A673 (cell line): ENCODE results near the gene TMEM30B.

Experiments used
- EZH2 ChIP-seq: fragments of 200-600 bp; sonication (generic); IDR thresholded peaks from 2 replicates; pipeline ENCODE4 v1.6.1; 2017; ENCODE audit warnings: borderline replicate concordance, low read depth, mild to moderate bottlenecking, mixed read lengths, antibody characterized with exemption, low read length; ENCODE audit not compliant: poor library complexity, severe bottlenecking
- TF ChIP-seq, protein P1 (sequence below): fragments of 300-800, 200-600 bp; sonication (generic); conservative IDR thresholded peaks from 2 replicates; pipeline ENCODE4 v1.5.1; 2017; ENCODE audit warnings: low read depth, mild to moderate bottlenecking, antibody characterized with exemption, low read length, moderate library complexity, mixed read lengths

DNA sequence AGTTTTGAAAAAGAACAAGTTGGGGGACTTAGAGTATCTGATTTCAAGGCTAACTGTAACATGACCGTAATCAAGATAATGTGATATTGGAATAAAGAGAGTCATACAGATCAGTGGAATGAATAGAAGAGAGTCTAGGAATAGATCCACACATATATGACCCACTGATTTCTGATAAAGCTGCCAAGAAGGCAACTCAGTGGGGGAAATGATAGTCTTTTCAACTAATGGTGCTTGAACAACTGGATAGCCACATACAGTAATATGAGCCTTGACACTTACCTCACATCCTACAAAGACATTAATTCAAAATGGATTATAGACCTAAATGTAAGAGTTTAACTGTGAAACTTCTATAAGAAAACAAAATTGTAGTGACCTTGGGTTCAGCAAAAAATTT is 44.0 kb upstream of the TMEM30B start:
- TF ChIP-seq, protein P1, sequence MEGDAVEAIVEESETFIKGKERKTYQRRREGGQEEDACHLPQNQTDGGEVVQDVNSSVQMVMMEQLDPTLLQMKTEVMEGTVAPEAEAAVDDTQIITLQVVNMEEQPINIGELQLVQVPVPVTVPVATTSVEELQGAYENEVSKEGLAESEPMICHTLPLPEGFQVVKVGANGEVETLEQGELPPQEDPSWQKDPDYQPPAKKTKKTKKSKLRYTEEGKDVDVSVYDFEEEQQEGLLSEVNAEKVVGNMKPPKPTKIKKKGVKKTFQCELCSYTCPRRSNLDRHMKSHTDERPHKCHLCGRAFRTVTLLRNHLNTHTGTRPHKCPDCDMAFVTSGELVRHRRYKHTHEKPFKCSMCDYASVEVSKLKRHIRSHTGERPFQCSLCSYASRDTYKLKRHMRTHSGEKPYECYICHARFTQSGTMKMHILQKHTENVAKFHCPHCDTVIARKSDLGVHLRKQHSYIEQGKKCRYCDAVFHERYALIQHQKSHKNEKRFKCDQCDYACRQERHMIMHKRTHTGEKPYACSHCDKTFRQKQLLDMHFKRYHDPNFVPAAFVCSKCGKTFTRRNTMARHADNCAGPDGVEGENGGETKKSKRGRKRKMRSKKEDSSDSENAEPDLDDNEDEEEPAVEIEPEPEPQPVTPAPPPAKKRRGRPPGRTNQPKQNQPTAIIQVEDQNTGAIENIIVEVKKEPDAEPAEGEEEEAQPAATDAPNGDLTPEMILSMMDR, result no peak
- TF ChIP-seq EZH2, result no peak
